Measurements from ENCODE around the gene PSME3. TPM values are rescaled to one million over a fixed set of nuclear protein-coding genes. Genes with fewer than 3 reads are reported as not detected.

PSME3 gene
- total and polyA plus RNA-seq, 9 of the 15 experiments (the other 6 are each of a cell fraction or from before 2014, with no cell fraction given), result 31.2 to 275 (median 141) TPM

GRCh38 chr17:42819939-42820535, 13.2 kb upstream of the PSME3 start (continued):
- TF ChIP-seq BRF2 (IDR thresholded peaks at IDR 0.05; ENCODE audit: borderline replicate concordance, insufficient read depth, insufficient read length), result no peak
- TF ChIP-seq MEIS2 (IDR thresholded peaks at IDR 0.05; ENCODE audit: partially characterized antibody), result peak; percentile 72
- TF ChIP-seq KHSRP (IDR thresholded peaks at IDR 0.05), result no peak
- TF ChIP-seq ZBTB40 (IDR thresholded peaks at IDR 0.05), result no peak
- TF ChIP-seq ZBTB40 (CRISPR knock-in tag; IDR thresholded peaks at IDR 0.05), result no peak
- TF ChIP-seq CBX3 (IDR thresholded peaks at IDR 0.05; ENCODE audit: borderline replicate concordance in 1 of 2, low read length in 2 of 2), result 0 out of 3 replicates have a peak, but pooled peaks of 1 of the 2 experiments have one; percentile 14
- peak in 1 of 2 experiments; percentile 42; a peak in 2 of 4 replicates for TF ChIP-seq RAD21 (CRISPR knock-in tag; conservative IDR thresholded peaks at IDR 0.05 in 1 of 2, IDR thresholded peaks at IDR 0.05 in 1 of 2)
- TF ChIP-seq KLF16 (IDR thresholded peaks at IDR 0.05), result peak; percentile 21; the same call in 1 of the 2 replicates
- TF ChIP-seq CTBP1 (IDR thresholded peaks at IDR 0.05; ENCODE audit: borderline replicate concordance), result no peak
- TF ChIP-seq CREM (IDR thresholded peaks at IDR 0.05; ENCODE audit: low read depth), result peak; percentile 43; the same call in 1 of the 2 replicates
- no peak for TF ChIP-seq MNT (conservative IDR thresholded peaks at IDR 0.05)
- TF ChIP-seq RB1 (IDR thresholded peaks at IDR 0.05; ENCODE audit: low read depth), result no peak
- TF ChIP-seq NBN (IDR thresholded peaks at IDR 0.05; ENCODE audit: low read depth), result no peak

All from K562 (cell line).